B cell (primary cell): ENCODE results near the gene FNDC11. TPM values are rescaled to one million over a fixed set of nuclear protein-coding genes. Genes with fewer than 3 reads are reported as not detected.

ENCODE experiments used
- ATAC-seq: fragments of 200-7000 bp; cut with Tn5 transposase; one replicate; pipeline ENCODE4 v1.10.0; 2021; ENCODE audit warnings: low read depth, mild to moderate bottlenecking, moderate number of reproducible peaks, moderate library complexity
- CTCF ChIA-PET: fragments of 350-600 bp; sonication (Branson Sonifier 250); formaldehyde crosslinking; loops from one replicate; lab custom pipeline; 2021; ENCODE audit warnings: antibody characterized with exemption, inconsistent platforms; lab: Charles Lee
- POLR2A ChIA-PET: fragments of 350-600 bp; sonication (Branson Sonifier 250); formaldehyde crosslinking; loops from one replicate; lab custom pipeline; 2021; ENCODE audit warnings: antibody characterized with exemption; lab: Charles Lee
- DNase-seq: peaks from one replicate; pipeline ENCODE4 v3.0.0; 2013
- H2AFZ ChIP-seq: 2 replicates; pipeline ENCODE4 v1.6.1; 2012; ENCODE audit warnings: mild to moderate bottlenecking, low read depth, low read length; ENCODE audit not compliant: insufficient read depth, poor library complexity, severe bottlenecking
- H3K27ac ChIP-seq, 2 donors: 1 replicate in 1 of 2; 2 replicates in 1 of 2; pipeline ENCODE4 v1.5.1; 2012 to 2013; ENCODE audit warnings: low read length in 2 of 2, mild to moderate bottlenecking in 2 of 2, moderate library complexity in 1 of 2
- H3K27me3 ChIP-seq, 4 experiments: fragments of 200-600 bp in 1 of 4; sonication (generic) in 1 of 4; replicated peaks in 1 of 4; 1 replicate in 2 of 4; 2 replicates in 2 of 4; pipeline versions ENCODE4 v1.6.1 to v1.7.0; 2013 to 2016; ENCODE audit warnings: low read length in 3 of 4, mild to moderate bottlenecking in 2 of 4, mixed read lengths in 1 of 4, moderate library complexity in 1 of 4; ENCODE audit not compliant: insufficient read depth in 4 of 4, control insufficient read depth in 3 of 4; ENCODE audit errors: control extremely low read depth in 1 of 4
- H3K36me3 ChIP-seq, 2 experiments: replicated peaks in 1 of 2; 1 replicate in 1 of 2; 2 replicates in 1 of 2; pipeline versions ENCODE4 v1.6.1 to v1.7.1; 2013; ENCODE audit warnings: low read length in 1 of 2; ENCODE audit not compliant: insufficient read depth in 2 of 2, control insufficient read depth in 1 of 2; ENCODE audit errors: control extremely low read depth in 1 of 2, extremely low read depth in 1 of 2
- H3K4me1 ChIP-seq, 2 donors: fragments of 200-600 bp in 1 of 2; sonication (generic) in 1 of 2; 1 replicate in 1 of 2; 2 replicates in 1 of 2; pipeline versions ENCODE4 v1.5.1 to v1.6.1; 2013 to 2017; ENCODE audit warnings: low read length in 2 of 2; ENCODE audit not compliant: control insufficient read depth in 2 of 2, insufficient read depth in 2 of 2
- H3K4me2 ChIP-seq: replicated peaks from 2 replicates; pipeline ENCODE3; 2012; ENCODE audit warnings: mild to moderate bottlenecking, low read depth, low read length; ENCODE audit not compliant: poor library complexity, severe bottlenecking
- H3K4me3 ChIP-seq, 5 experiments: fragments of 200-600 bp in 1 of 5; sonication (generic) in 1 of 5; 1 replicate in 3 of 5; 2 replicates in 2 of 5; pipeline versions ENCODE4 v1.5.1 to v1.7.0; 2011 to 2016; ENCODE audit warnings: low read length in 4 of 5, mild to moderate bottlenecking in 4 of 5, low read depth in 2 of 5, control low read depth in 1 of 5, moderate library complexity in 1 of 5; ENCODE audit not compliant: insufficient read depth in 1 of 5; ENCODE audit errors: control extremely low read depth in 1 of 5, extremely low read depth in 1 of 5
- H3K79me2 ChIP-seq: fragments of 200-600 bp; sonication (generic); one replicate; pipeline ENCODE4 v1.6.0; 2016; ENCODE audit warnings: low read length; ENCODE audit not compliant: control insufficient read depth, insufficient read depth
- H3K9ac ChIP-seq: fragments of 200-600 bp; sonication (generic); 2 replicates; pipeline ENCODE4 v1.6.1; 2017; ENCODE audit warnings: mild to moderate bottlenecking, low read length, moderate library complexity
- H3K9me3 ChIP-seq, 3 donors: one replicate each; pipeline versions ENCODE4 v1.6.1 to v1.7.1; 2013; ENCODE audit warnings: low read length in 2 of 3; ENCODE audit not compliant: control insufficient read depth in 2 of 3, insufficient read depth in 1 of 3; ENCODE audit errors: control extremely low read depth in 1 of 3
- H4K20me1 ChIP-seq: 2 replicates; pipeline ENCODE4 v1.6.0; 2012; ENCODE audit warnings: mild to moderate bottlenecking, low read length; ENCODE audit not compliant: insufficient read depth, control insufficient read depth, poor library complexity, severe bottlenecking
- H3K27ac Mint-ChIP-seq: one replicate; pipeline ENCODE4 v1.8.0; 2021; ENCODE audit warnings: mixed read lengths
- H3K27me3 Mint-ChIP-seq: one replicate; pipeline ENCODE4 v1.8.0; 2021; ENCODE audit warnings: mixed read lengths
- H3K4me1 Mint-ChIP-seq: one replicate; pipeline ENCODE4 v1.8.0; 2021; ENCODE audit warnings: mixed read lengths
- H3K4me3 Mint-ChIP-seq: one replicate; pipeline ENCODE4 v1.8.0; 2021; ENCODE audit warnings: mixed read lengths
- H3K9me3 Mint-ChIP-seq: one replicate; pipeline ENCODE4 v1.8.0; 2022; ENCODE audit warnings: mixed read lengths; ENCODE audit not compliant: insufficient read depth
- EZH2 ChIP-seq: IDR thresholded peaks from 2 replicates; pipeline ENCODE4 v1.6.1; 2012; ENCODE audit warnings: borderline replicate concordance, low read depth, mild to moderate bottlenecking, moderate library complexity, low read length; ENCODE audit not compliant: insufficient read depth, poor library complexity, severe bottlenecking
- WGBS: methylation state at CpG from one replicate; pipeline ENCODE4 v1.1.5; 2013; ENCODE audit warnings: missing lambda C conversion rate; ENCODE audit not compliant: insufficient coverage; 5-methylcytosine and 5-hydroxymethylcytosine counted together
- intact Hi-C: fragments of 100-400 bp; cut with micrococcal nuclease; formaldehyde crosslinking; loops from one replicate; pipeline ENCODE4 v1.10.0; 2022
- polyA plus RNA-seq: library from polyadenylated mRNA; depleted of rRNA; stranded (reverse); fragments of >200 nt; gene quantifications from 2 replicates; pipeline ENCODE4 v1.2.3, GENCODE V29; 2012
- total RNA-seq, 2 donors: library from RNA; stranded (reverse); fragments of 120-200 nt in 1 of 2; gene quantifications; 1 replicate in 1 of 2; 2 replicates in 1 of 2; pipeline versions ENCODE4 v1.2.3 to v1.2.4, GENCODE V29; 2013 to 2022
- TF ChIP-seq, protein P1 (sequence below): fragments of 200-600 bp; IDR thresholded peaks from one replicate; pipeline ENCODE4 v1.8.0; 2022; ENCODE audit warnings: antibody characterized with exemption, mild to moderate bottlenecking

Gene FNDC11
- total and polyA plus RNA-seq, 2 donors (not counting 1 experiment from before 2014, with no cell fraction given): 3.8 to 34.2 TPM

DNA sequence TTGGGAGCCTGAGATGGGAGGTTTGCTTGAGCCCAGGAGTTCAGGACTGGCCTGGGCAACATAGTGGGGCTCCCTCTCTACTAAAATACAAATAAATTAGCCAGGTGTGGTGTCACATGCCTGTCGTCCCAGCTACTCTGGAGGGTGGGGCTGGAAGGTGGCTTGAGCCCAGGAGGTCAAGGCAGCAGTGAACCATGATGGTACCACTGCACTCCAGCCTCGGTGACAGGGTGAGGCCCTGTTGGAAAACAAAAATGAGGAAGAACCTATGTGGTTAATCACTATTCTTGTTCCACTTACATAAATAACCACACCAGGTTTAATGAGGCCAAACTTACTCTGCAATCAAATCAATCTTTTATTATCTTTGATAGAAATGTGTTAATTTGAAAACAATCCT, 28.0 kb upstream of the FNDC11 start:
- H3K4me1 Mint-ChIP-seq: peaks cover 38% of the 10 kb centered on the region
- H3K9me3 ChIP-seq: peaks cover 0 to 14% (median 4%) of the 10 kb centered on the region in 3 donors
- WGBS: no CpG with 5 or more reads among the region's 2 CpGs

DNA sequence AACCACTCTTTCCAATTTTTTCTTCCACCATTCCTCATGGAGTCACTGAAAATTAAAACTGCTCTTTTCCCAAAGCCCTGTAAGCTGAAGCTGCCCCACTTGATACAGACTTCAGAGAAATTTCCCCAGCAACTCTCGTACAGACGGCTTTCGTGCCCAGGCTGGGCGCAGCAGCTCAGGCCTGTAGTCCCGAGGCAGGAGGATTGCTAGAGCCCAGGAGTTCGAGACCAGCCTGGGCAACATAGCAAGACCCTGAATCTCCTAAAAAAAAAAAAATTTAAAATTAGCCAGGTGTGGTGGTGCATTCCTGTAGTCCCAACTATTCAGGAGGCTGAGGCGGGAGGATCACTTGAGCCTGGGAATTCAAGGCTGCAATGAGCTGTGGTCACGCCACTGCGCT, 26.8 kb upstream of the FNDC11 start:
- no peak overlapping the region for H3K27ac Mint-ChIP-seq
- ChIA-PET CTCF (no interaction called here), POLR2A (no interaction called here)

More for the DNA sequence above, 28.0 kb upstream of the FNDC11 start:
- TF ChIP-seq, protein P1, sequence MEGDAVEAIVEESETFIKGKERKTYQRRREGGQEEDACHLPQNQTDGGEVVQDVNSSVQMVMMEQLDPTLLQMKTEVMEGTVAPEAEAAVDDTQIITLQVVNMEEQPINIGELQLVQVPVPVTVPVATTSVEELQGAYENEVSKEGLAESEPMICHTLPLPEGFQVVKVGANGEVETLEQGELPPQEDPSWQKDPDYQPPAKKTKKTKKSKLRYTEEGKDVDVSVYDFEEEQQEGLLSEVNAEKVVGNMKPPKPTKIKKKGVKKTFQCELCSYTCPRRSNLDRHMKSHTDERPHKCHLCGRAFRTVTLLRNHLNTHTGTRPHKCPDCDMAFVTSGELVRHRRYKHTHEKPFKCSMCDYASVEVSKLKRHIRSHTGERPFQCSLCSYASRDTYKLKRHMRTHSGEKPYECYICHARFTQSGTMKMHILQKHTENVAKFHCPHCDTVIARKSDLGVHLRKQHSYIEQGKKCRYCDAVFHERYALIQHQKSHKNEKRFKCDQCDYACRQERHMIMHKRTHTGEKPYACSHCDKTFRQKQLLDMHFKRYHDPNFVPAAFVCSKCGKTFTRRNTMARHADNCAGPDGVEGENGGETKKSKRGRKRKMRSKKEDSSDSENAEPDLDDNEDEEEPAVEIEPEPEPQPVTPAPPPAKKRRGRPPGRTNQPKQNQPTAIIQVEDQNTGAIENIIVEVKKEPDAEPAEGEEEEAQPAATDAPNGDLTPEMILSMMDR: no peak
- no peak for TF ChIP-seq EZH2
- DNase-seq (peak; percentile 15), ATAC-seq (no peak)
- peaks cover 0 to 7% of the 10 kb centered on the region in 2 experiments for H3K36me3 ChIP-seq
- no peak overlapping the region for H2AFZ ChIP-seq
- no peak overlapping the region for H3K27ac ChIP-seq
- no peak overlapping the region for H3K4me3 Mint-ChIP-seq
- H3K9me3 Mint-ChIP-seq: no peaks in the 10 kb centered on the region
- peaks cover 17 to 23% of the 10 kb centered on the region in 2 donors for H3K4me1 ChIP-seq
- H4K20me1 ChIP-seq: peaks cover 28% of the 10 kb centered on the region
- H3K27me3 Mint-ChIP-seq: no peaks in the 10 kb centered on the region
- POLR2A ChIA-PET: interaction anchor here (0.7 to 1.7 kb wide), 3 partner anchors 11 to 522 kb away, joined by 3 to 5 read pairs (median 3); partner anchors contain the start of gene PTK6
- intact Hi-C loops: no loop called here
- H3K27me3 ChIP-seq: peaks cover 0 to 6% (median 0%) of the 10 kb centered on the region in 4 experiments
- H3K27ac Mint-ChIP-seq: no peak overlapping the region
- CTCF ChIA-PET: interaction anchor here (0.6 kb wide), 1 partner anchor 268 kb away, joined by 5 read pairs; no protein-coding TSS in a partner anchor
- peaks cover 14% of the 10 kb centered on the region for H3K79me2 ChIP-seq
- H3K4me3 ChIP-seq: no peak overlapping the region
- H3K4me2 ChIP-seq: no peak overlapping the region
- no peak overlapping the region for H3K9ac ChIP-seq

More for the DNA sequence above, 26.8 kb upstream of the FNDC11 start:
- H3K27me3 Mint-ChIP-seq: no peaks in the 10 kb centered on the region
- peaks cover 0 to 6% (median 0%) of the 10 kb centered on the region in 4 experiments for H3K27me3 ChIP-seq
- peaks cover 5% of the 10 kb centered on the region for H3K79me2 ChIP-seq
- no peak overlapping the region for H3K27ac ChIP-seq
- intact Hi-C loops: no loop called here
- H4K20me1 ChIP-seq: peaks cover 16% of the 10 kb centered on the region
- DNase-seq: no peak
- no peak overlapping the region for H3K4me3 ChIP-seq
- 85% methylated on average over 5 of the region's 9 CpGs for WGBS
- TF ChIP-seq, protein P1: no peak
- no peak for TF ChIP-seq EZH2
- H3K36me3 ChIP-seq: peaks cover 0 to 5% of the 10 kb centered on the region in 2 experiments
- H2AFZ ChIP-seq: no peak overlapping the region
- no peak overlapping the region for H3K4me2 ChIP-seq
- no peak overlapping the region for H3K4me3 Mint-ChIP-seq
- H3K4me1 ChIP-seq: peaks cover 9 to 12% of the 10 kb centered on the region in 2 donors
- no peak overlapping the region for H3K9ac ChIP-seq
- peaks cover 0 to 14% (median 4%) of the 10 kb centered on the region in 3 donors for H3K9me3 ChIP-seq
- peaks cover 32% of the 10 kb centered on the region for H3K4me1 Mint-ChIP-seq
- ATAC-seq: no peak
- no peaks in the 10 kb centered on the region for H3K9me3 Mint-ChIP-seq
